ENCODE data around the gene MNAT1.
"Not testable (repeated sequence)": the region's sequence is repeated elsewhere in the genome, so short reads cannot be mapped to it uniquely, and the experiment has no call there.

MNAT1 gene

DNA sequence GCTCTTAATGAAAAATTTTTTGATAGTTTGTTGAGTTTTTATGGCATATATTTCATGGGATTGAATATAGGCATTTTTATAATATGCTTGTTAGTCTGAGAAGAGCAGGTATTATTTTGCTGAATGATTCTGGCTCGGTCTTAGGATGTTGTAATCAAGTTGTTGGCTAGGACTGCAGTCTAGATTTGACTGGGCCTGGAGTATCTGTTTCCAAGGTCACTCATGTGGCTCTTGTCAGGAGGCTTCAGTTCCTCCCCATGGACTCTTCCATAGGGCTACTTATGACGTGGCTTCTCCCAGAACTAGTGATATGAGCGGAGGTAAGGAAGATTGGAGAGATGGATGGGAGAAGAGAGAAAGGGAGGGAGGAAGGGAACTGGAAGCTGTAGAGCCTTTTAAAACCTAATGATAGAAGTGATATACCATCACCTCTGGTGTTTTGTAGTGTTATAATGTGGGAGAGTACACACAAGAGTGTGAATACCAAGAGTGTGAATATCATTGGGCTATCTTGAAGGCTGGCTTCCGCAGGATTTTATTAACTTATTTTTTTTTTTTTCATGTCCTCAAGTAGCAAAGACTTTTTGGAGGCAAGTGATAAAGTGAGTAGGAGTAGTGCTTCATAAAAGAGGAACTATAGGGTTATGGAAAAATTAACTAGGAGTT is 4.4 kb downstream of the MNAT1 start:
- no peak for DNase-seq

- DNase-seq: no peak
Measured at GRCh38 chr14:60744566-60744965, 10.0 kb downstream of the MNAT1 start.

- peak; percentile 61 for DNase-seq
Measured at GRCh38 chr14:60753264-60754119, 18.9 kb downstream of the MNAT1 start.

- no peak for DNase-seq
Measured at GRCh38 chr14:60756847-60757246, 22.3 kb downstream of the MNAT1 start.

DNA sequence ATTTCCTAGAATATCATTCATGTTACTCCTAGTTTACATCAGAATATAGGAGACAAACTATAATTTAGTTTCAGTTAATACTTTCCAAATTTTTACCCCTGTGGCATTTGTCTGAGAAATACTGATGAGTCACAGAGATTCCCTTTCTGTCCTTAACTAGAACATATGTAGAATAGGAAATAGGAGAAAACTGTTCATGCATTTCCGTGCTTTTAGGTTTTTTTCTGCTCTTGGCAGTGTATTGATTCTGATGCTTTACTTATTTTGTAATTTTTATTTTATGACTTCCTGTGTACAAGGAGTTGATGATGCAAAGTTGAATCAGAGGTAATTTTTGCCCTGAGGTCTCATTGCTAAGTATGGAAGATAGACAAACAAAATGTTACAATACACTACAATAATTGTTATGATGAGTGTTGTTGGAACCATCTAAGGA is 23.0 kb downstream of the MNAT1 start:
- DNase-seq: no peak

DNA sequence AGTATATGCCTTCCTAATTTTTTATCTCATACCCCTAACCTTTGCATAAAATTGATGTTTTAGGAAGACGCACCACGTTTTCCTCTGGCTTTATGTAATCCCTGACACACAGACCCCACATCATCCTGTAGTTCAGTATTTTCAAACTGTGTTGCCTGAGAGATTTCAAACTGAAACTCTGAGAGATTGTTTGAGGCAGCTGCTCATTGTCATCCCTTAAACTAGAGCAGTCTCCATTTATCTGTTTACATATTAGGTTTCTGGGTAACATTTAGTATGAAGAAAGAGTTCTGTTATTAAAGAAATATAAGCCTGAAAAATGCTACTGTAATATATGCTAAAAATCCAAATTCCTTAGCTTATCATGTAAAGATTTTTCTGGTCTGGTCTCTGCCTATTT is 24.3 kb downstream of the MNAT1 start:
- DNase-seq: no peak

- DNase-seq: no peak
Measured at GRCh38 chr14:60760209-60760608, 25.6 kb downstream of the MNAT1 start.

DNA sequence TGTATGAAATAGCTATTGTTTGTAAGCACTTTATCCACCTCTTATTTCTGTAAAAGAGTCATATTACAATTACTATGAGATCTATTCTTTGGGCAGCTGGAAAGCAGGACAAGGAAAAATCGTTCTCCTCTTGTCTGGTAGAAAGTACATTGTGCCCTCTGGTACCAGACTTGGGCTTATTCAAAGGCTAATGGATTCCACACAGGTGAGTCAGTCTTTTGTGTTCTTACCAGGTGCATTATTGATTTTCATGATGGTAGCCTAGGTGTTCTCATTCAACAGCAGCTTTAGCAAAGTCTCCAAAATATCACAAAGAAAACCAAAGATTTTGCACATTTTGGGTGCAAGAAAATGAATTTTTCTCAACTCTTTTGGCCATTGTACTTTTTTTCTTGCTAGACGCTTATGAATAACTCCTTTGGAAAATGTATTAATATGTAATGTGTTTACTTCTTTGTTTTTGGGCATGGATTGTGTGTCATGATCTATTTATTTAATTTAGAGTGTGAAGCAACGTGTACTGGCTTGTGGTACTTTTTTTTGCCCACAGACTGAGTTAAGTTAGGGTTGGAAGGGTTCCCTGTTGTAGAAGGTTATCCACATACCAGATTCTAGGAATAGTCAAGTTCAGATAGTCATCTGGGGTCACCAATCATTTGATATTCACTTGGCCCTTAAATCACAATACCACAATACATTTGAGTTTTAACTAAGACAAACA is 26.2 kb downstream of the MNAT1 start:
- DNase-seq: no peak

DNA sequence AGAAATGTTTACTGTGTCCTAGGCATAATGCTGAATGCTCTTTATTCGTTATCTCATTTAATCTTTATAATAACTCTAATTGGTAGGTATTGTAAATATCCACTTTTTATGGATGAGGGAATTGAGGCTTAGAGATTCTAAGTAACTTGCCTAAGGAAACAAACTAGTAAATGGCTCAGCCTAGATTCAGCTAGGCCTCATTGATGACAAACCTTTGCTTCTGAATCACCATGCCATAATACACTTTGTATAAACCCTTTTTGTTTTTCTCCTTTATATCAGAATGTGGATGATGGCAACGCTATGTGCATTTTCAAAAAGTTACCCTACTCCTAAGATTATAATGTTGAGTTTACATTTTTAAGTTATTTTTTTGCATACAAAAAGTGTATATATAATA is 34.0 kb downstream of the MNAT1 start:
- no peak for DNase-seq

- DNase-seq: no peak
Measured at GRCh38 chr14:60771117-60771516, 36.6 kb downstream of the MNAT1 start.

DNA sequence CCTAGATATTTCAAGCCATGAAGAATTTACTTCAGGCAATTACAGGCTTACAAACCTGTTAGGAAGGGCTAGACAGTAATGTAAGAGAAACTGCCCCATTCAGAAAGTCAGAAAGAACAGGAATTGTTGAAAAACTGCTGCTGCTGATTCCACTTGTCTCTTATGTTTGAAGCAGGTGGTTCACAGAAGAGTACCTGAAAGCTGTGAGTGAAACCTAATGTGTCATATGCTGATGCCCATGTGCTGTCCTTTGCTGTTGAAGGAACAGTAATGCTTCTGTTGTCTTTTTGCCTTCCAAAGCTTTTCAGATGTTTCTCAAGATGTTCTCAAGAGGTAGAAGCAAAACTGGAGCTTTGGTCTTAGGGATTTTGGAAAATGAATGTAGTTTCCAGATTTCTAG is 39.0 kb downstream of the MNAT1 start:
- DNase-seq: no peak

GRCh38 chr14:60775296-60775695 is 40.7 kb downstream of the MNAT1 start:
- no peak for DNase-seq

DNA sequence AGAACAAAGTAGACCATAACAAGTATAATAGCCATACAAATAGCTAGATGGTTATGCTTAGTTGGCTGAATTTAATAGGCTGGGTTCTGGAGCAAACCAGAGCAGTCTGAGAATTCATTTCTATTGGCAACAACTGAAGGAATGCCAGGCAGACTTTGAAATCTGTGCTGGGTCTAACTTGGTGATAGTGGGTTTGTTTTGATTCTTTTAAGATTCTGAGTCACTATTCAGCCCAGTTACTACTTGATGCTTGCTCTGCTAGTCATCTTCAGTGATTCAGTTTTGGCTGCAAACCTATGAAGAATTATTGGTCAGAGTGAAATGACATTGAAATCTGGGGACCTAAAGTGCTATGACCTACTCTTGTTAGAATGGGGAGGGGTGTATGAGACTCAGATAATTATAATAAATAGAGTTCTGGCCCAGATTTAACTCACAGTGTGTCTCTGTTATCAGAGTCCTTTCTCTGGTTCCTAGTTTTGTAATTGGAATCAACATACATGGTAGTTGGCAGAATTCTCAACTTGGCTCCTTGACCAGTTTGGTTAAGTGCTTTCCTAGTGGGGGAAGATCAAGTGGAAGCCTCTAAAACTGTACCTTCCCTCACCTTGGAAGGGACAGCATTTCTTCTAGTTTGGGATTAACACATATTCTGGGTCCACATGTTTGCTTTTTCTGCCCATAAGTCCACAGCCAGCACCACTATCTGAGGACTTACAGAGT is 43.5 kb downstream of the MNAT1 start:
- DNase-seq: no peak

- DNase-seq: not testable (repeated sequence)
Measured at GRCh38 chr14:60779745-60780514, 45.4 kb downstream of the MNAT1 start.

DNA sequence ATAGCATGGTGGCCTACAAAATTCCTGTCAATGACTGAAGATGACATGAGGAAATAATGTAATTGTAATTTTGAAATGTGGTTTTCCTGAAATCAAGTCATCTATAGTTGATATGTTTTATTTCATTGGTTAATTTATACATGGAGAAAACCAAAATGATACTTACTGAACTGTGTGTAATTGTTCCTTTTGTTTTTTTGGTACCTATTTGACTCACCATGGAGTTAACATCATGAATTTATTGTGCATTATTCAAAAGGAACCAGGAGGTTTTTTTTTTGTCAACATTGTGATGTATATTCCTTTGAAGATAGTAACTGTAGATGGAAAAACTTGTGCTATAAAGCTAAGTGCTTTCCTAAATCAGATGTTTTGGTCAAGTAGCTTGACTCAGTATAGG is 46.0 kb downstream of the MNAT1 start:
- DNase-seq: not testable (repeated sequence)

DNA sequence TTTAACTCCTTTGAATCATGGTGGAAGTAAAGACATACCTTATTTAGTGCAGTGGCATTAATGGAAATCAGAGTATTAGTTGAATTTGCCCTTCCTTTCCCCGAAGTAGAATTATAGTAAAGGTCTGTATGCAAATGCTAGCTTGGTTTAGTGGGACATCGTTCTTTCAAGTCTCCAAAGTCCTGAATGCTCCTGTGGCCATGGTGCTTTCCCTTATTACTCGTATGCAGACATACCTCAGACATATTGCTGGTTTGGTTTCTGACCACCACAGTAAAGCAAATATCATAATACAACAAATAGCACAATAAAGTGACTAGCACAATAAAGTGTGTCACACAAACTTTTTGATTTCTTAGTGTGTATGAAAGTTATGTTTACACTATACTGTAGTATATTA is 52.3 kb downstream of the MNAT1 start:
- DNase-seq: no peak

GRCh38 chr14:60789656-60790055 is 55.1 kb downstream of the MNAT1 start:
- no peak for DNase-seq

DNA sequence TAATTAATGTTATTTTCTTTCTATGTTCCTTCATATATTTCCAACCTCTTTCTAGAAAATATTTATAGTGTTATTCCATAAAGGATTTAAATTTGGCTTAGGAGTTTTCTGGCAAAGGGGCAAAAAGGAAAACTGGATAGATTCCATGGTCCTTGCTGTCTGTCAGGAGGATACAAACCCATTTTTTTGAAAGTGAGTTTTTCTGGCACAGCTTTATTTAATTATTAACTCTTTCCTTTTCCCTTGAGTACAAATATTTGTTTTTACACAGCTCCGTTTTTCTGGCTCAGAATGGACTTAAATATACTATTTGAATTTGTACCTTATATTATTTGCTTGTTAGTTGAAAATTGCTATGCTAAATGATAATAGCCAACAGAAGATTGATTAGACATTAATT is 56.3 kb downstream of the MNAT1 start:
- no peak for DNase-seq

DNA sequence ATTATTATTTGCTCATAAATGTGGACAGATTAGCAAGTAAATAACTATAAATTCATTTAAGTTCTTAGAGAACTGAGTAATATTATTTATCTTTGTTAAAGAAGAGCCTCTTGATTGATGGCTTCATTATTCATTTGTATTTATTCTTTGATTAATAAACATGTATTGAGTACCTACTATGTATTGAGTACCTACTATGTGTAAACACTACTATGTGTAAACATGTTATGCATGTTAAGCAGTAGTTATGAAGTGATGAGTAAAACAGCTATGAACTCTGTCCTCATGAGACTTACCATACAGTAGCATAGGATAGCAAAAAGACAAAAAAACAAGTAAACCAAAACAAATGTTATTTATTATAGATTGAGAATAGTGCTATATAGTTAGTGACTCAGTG is 61.9 kb downstream of the MNAT1 start:
- DNase-seq: no peak

DNA sequence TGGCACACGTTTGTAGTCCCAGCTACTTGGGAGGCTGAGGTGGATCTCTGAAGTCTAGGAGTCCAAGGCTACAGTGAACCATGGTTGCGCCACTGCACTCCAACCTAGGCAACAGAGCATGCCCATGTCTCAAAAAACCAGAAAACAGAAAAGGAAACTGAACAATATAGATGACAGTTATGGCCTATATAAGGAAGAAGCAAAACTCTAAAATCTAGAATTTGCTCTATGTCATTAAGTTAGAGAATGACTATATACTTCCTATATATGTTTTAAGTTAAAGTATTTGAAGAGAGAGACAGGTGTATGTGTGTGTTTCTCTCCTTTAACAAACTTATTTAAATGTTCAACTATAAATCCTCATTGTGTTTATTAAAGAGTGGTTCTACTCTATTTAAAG is 65.8 kb downstream of the MNAT1 start:
- DNase-seq: no peak

- DNase-seq: no peak
Measured at GRCh38 chr14:60803871-60804270, 69.3 kb downstream of the MNAT1 start.

DNA sequence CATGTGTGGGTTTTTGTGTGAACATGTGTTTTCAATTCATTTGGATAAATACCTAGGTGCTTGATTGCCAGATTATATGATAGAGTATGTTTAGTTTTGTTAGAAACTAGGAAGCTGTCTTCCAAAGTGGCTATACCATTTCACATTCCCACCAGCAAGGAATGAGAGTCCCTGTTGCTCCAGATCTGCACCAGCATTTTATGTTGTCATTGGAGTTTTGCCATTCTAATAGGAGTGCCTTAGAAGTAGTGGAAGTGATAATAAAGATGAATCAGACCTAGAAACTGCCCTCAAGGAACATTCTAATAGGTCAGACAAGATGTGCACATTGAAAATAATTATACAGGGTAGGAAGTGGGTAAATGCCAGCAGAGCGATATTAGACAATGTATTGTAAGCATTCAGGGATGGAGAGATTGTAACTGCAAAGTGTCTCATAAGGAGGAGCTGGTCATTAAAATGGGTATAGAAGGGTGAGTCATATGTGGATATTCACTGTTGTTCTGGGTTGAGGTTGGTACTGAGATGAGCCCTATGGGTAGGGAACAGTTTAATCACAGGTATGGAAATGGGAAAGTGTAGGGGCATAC is 71.4 kb downstream of the MNAT1 start:
- DNase-seq: no peak

Data from CD4-positive, alpha-beta T cell treated with Interleukin-15 for 1 hour (primary cell).